Measurements from ENCODE around the gene TREML1.

The TREML1 gene

GRCh38 chr6:41177695-41178094, 23.5 kb upstream of the TREML1 start:
- no peak for DNase-seq (ENCODE audit: low read depth)

GRCh38 chr6:41177287-41177686, 23.1 kb upstream of the TREML1 start:
- no peak for DNase-seq (ENCODE audit: low read depth)

- no peak for DNase-seq (ENCODE audit: low read depth)
Observed at GRCh38 chr6:41176189-41176588, 22.0 kb upstream of the TREML1 start.

- DNase-seq (ENCODE audit: low read depth) = no peak
Observed at GRCh38 chr6:41175084-41175483, 20.9 kb upstream of the TREML1 start.

GRCh38 chr6:41174610-41175009, 20.5 kb upstream of the TREML1 start:
- DNase-seq (ENCODE audit: low read depth) = no peak

- DNase-seq (ENCODE audit: low read depth) = no peak
Observed at GRCh38 chr6:41171908-41172307, 17.8 kb upstream of the TREML1 start.

GRCh38 chr6:41170547-41171160, 16.5 kb upstream of the TREML1 start:
- DNase-seq (ENCODE audit: low read depth) = no peak

- DNase-seq (ENCODE audit: low read depth) = peak; percentile 27
Observed at GRCh38 chr6:41167173-41167963, 13.2 kb upstream of the TREML1 start.

- no peak for DNase-seq (ENCODE audit: low read depth)
Observed at GRCh38 chr6:41164551-41165120, 10.5 kb upstream of the TREML1 start.

- no peak for DNase-seq (ENCODE audit: low read depth)
Observed at GRCh38 chr6:41163419-41163717, 9.2 kb upstream of the TREML1 start.

GRCh38 chr6:41162687-41163418, 8.7 kb upstream of the TREML1 start, which contains the start of gene TREM2:
Gene TREM2, minus strand, starts transcription at chr6:41163116. Its CDS starts 34 bp downstream, at chr6:41163082.
- no peak for DNase-seq (ENCODE audit: low read depth)

GRCh38 chr6:41161851-41162552, 7.9 kb upstream of the TREML1 start:
- no peak for DNase-seq (ENCODE audit: low read depth)

GRCh38 chr6:41161380-41161779, 7.2 kb upstream of the TREML1 start:
- DNase-seq (ENCODE audit: low read depth) = no peak

GRCh38 chr6:41160933-41161332, 6.8 kb upstream of the TREML1 start:
- DNase-seq (ENCODE audit: low read depth) = no peak

GRCh38 chr6:41159415-41160082, 5.4 kb upstream of the TREML1 start:
- DNase-seq (ENCODE audit: low read depth) = no peak

- no peak for DNase-seq (ENCODE audit: low read depth)
Observed at GRCh38 chr6:41157323-41157722, 3.2 kb upstream of the TREML1 start.

- no peak for DNase-seq (ENCODE audit: low read depth)
Observed at GRCh38 chr6:41156771-41157170, 2.6 kb upstream of the TREML1 start.

- no peak for DNase-seq (ENCODE audit: low read depth)
Observed at GRCh38 chr6:41156001-41156400, 1.9 kb upstream of the TREML1 start.

- DNase-seq (ENCODE audit: low read depth) = no peak
Observed at GRCh38 chr6:41155132-41155805, 1.1 kb upstream of the TREML1 start.

GRCh38 chr6:41153451-41153850, 696 bp downstream of the TREML1 start:
- DNase-seq (ENCODE audit: low read depth) = no peak

GRCh38 chr6:41150671-41151070, 3.5 kb downstream of the TREML1 start:
- no peak for DNase-seq (ENCODE audit: low read depth)
